RWPE1 (cell line): ENCODE measurements around the gene RAB8B.
"Not testable (repeated sequence)": the region's sequence is repeated elsewhere in the genome, so short reads cannot be mapped to it uniquely, and the experiment has no call there.

ENCODE experiments used
- CTCF ChIA-PET: fragments of 350-600 bp; sonication (Branson Sonifier 250); formaldehyde crosslinking; extraction: SDS; loops from one replicate; lab custom pipeline; 2021; lab: Yijun Ruan, JAX
- POLR2A ChIA-PET: fragments of 400-600 bp; formaldehyde crosslinking; extraction: SDS; loops from one replicate; lab custom pipeline; 2020; ENCODE audit warnings: antibody characterized with exemption; ENCODE audit not compliant: low non-redundant PET; lab: Yijun Ruan, JAX
- DNase-seq: peaks from one replicate; pipeline ENCODE4 v3.0.0; 2012; ENCODE audit warnings: low spot score
- H3K27ac ChIP-seq: fragments of 450-650 bp; 2 replicates; pipeline ENCODE4 v1.5.1; 2017
- CTCF ChIP-seq: fragments of 450-650 bp; conservative IDR thresholded peaks from 2 replicates; pipeline ENCODE4 v1.5.1; 2017; ENCODE audit warnings: low read depth, mild to moderate bottlenecking

The RAB8B gene

DNA sequence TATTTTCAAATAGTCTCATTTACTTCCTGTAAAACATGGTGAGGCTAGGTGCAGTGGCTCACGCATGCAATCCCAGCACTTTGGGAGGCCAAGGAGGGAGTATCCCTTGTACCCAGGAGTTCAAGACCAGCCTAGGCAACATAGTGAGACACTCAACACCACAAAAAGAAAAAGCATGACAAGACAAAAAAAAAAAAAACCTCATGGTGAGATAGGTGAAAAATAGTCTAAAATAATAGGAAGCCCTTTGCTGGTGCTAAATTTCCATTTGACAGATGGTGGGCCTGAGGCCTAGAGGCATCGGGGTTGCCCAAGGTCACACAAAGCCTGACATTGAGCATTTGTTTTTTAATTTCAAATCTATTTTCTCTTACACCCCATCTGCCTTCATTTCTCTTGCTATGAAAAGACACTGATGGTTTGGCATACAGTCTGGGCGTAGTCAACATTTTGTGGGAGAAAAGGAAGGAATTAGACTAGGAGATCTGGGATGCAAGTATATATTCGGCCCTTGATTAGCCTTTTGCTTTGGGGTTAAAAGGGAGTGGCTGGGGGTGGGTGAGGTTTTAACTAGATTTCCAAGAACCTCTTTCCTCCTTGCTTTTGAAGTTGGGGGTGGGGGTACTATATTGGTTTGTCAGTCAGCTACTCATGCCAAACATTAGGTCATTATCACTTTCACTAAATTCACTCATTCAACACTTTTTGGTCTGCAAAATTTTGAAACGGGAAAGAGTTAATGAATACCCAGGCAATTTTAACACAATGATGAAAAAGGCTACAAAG is 11.3 kb downstream of the RAB8B start:
- ChIA-PET POLR2A (no interaction called here), CTCF (interaction anchor here (0.6 kb wide), 1 partner anchor 378 kb away, joined by 3 read pairs; no protein-coding TSS in a partner anchor)
- TF ChIP-seq CTCF, result no peak

GRCh38 chr15:63202861-63203260 is 13.5 kb downstream of the RAB8B start:
- ChIA-PET CTCF (interaction anchor here (0.7 kb wide), 1 partner anchor 11 kb away, joined by 3 read pairs; no protein-coding TSS in a partner anchor), POLR2A (no interaction called here)
- DNase-seq, result no peak
- no peak for TF ChIP-seq CTCF
- H3K27ac ChIP-seq, result no peak overlapping the region

More for the DNA sequence above, 11.3 kb downstream of the RAB8B start:
- H3K27ac ChIP-seq, result no peak overlapping the region
- DNase-seq, result no peak

DNA sequence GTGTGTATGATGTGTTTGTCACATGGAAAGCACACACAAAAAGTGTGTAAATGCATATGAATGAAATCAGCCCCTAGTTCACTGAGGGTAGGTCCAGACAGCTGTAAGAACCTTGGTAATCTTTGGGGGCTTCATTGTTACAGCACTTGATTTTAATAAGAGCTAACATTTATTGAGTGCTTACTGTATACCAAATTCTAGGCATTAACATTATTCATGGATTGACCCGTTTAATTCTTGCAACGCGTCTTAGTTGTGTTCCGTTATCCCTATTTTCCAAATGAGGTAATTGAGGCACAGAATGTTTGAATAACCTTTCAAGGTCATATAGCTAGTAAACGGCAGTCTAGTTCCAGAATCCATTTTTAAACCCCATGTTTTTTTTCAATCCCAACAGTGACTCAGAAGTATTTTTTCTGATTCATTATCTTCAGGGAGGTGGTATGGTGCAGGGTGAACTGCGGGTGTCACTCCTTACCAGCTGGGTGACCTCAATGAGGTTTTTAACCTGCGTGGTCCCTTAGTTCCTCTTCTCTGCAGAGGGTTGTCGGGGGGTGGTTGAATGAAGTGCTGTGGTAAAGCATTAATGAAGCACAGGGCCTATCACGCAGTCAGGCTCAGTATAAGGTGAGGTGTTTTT is 14.2 kb downstream of the RAB8B start:
- POLR2A ChIA-PET, result no interaction called here
- CTCF ChIA-PET, result interaction anchor here (0.6 kb wide), 1 partner anchor 883 kb away, joined by 3 read pairs; no protein-coding TSS in a partner anchor
- no peak for TF ChIP-seq CTCF
- no peak for DNase-seq
- no peak overlapping the region for H3K27ac ChIP-seq

DNA sequence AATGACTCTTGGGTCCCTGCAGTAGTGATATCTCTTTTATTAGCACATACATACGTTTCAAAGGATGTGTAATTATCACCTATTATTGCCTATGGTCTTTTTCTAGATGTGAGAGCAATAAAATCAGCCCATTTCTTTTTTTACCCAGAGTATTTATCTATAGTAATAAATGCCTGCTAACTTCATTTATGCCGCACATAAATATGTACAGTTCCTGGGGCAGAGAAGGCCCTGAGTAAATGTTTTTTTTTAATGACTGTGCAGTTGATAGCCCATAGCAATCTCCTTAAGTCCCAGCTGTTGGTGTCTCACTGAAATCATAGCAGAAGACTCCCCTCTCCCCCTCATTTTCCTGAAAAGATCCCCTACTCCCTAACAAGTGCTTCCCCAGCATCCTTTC is 16.7 kb downstream of the RAB8B start:
- no peak for DNase-seq
- no peak for TF ChIP-seq CTCF
- CTCF ChIA-PET, result interaction anchor here (0.5 kb wide), 1 partner anchor 787 kb away, joined by 6 read pairs; no protein-coding TSS in a partner anchor
- POLR2A ChIA-PET, result no interaction called here
- no peak overlapping the region for H3K27ac ChIP-seq

DNA sequence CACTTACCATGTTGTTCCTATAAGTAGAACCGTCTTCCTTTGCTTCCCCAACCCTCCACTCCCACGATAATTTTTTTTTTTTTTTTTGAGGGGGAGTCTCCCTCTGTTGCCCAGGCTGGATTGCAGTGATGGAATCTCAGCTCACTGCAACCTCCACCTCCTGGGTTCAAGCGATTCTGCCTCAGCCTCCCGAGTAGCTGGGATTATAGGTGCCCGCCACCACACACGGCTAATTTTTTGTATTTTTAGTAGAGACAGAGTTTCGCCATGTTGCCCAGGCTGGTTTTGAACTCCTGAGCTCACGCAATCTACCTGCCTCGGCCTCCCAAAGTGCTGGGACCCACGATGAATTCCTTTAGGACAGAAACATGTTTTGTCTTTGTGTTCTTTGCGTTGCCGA is 19.4 kb downstream of the RAB8B start:
- POLR2A ChIA-PET, DNase-seq, H3K27ac ChIP-seq: not testable (repeated sequence)
- CTCF ChIA-PET, result interaction anchor here (0.7 to 1.1 kb wide), 2 partner anchors 17 to 464 kb away, joined by 3 read pairs; no protein-coding TSS in a partner anchor

DNA sequence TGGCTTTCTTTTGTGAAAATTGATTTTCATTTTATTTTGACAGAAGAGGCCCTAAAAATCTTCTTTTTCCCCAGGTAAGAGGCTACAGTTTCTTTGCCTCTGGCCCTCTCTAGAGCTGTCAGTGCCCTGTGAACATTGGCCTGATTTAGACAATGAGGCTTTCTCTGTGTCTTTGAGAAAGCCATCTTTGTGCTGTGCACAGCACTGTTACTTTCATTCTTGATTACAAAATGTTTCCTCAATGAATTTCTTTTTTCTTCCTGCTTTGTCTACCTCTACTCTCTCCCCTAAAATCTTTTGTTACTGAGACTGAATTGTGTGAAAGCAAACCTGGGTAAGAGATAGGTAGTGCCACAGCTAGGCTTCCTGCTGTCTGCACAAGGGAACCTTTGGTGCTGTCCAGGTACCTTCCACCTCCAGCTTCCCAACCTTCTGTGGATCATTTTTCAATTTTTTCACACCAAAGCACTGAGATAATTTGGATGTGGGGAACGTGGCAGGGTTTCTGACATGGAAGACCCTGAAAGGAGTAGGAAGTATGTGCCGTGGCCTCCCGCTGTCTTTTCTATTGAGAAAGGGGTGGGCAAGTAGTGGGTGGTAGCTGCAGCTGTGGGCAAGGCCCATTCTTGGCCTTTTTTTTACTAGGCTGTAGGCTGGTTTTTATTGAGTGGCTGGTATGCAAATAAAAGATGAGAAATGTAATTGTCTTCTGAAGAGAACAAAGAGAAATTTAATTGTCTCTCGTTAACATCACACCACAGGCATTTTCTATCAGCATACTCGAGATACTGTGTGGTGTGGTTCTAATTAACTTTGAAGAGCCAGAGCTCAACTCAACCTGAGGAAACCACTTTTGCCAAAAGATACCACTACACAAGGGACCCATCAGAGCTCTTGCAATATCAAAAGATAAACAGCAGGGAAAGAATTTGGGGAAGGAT is 21.0 kb downstream of the RAB8B start:
- POLR2A ChIA-PET, result no interaction called here
- CTCF ChIA-PET, result no interaction called here
- no peak for DNase-seq
- TF ChIP-seq CTCF, result no peak
- H3K27ac ChIP-seq, result no peak overlapping the region
